Measurements from ENCODE around the gene BICRAL. TPM values are rescaled to one million over a fixed set of nuclear protein-coding genes. Genes with fewer than 3 reads are reported as not detected.

Gene BICRAL
- total RNA-seq, 1 experiment from 2014 or later: 9.7 TPM

GRCh38 chr6:42744351-42744893 lies 37.4 kb upstream of the BICRAL start:
- Mint-ChIP-seq H3K4me1 (peaks cover 16% of the 10 kb centered on the region), H3K4me3 (peak overlapping the region; percentile 100), H3K27ac (peak overlapping the region; percentile 53; the same call in 1 of the 2 replicates), H3K36me3 (peaks cover 2% of the 10 kb centered on the region), H3K27me3 (ENCODE audit: low read depth) (no peaks in the 10 kb centered on the region), H3K9me3 (no peaks in the 10 kb centered on the region)
- no peak for DNase-seq (ENCODE audit: low spot score)
- POLR2A ChIA-PET: interaction anchor here (0.7 to 5.0 kb wide), 3 partner anchors 15 to 146 kb away, joined by 5 to 42 read pairs (median 14); partner anchors contain the start of gene BICRAL
- TF ChIP-seq ZNF263 (CRISPR knock-in tag; IDR thresholded peaks at IDR 0.05; ENCODE audit: low read depth) (no peak), GTF2I (CRISPR knock-in tag; conservative IDR thresholded peaks at IDR 0.05) (no peak), MLX (CRISPR knock-in tag; IDR thresholded peaks at IDR 0.05) (no peak), ZBTB43 (CRISPR knock-in tag; IDR thresholded peaks at IDR 0.05) (no peak), ZNF396 (CRISPR knock-in tag; IDR thresholded peaks at IDR 0.05; ENCODE audit: borderline replicate concordance) (no peak)
- ATAC-seq: no peak
- CTCF ChIA-PET: interaction anchor here (0.8 to 2.3 kb wide), 2 partner anchors 18 to 83 kb away, joined by 4 to 5 read pairs; no protein-coding TSS in a partner anchor

- ChIA-PET POLR2A (interaction anchor here (1.5 to 5.0 kb wide), 12 partner anchors 9 to 145 kb away, joined by 4 to 42 read pairs (median 12); partner anchors contain the start of genes BICRAL and RPL7L1), CTCF (interaction anchor here (0.9 to 4.0 kb wide), 7 partner anchors 19 to 134 kb away, joined by 3 to 18 read pairs (median 4); partner anchors contain the start of gene RPL7L1)
- Mint-ChIP-seq H3K36me3 (peaks cover 2% of the 10 kb centered on the region), H3K27me3 (ENCODE audit: low read depth) (no peaks in the 10 kb centered on the region), H3K9me3 (no peaks in the 10 kb centered on the region), H3K4me1 (peaks cover 16% of the 10 kb centered on the region), H3K4me3 (peak overlapping the region; percentile 100), H3K27ac (no peak overlapping the region)
- DNase-seq (ENCODE audit: low spot score): peak; percentile 21
- no peak for ATAC-seq
- TF ChIP-seq FOXP1 (CRISPR knock-in tag; IDR thresholded peaks at IDR 0.05; ENCODE audit: borderline replicate concordance) (no peak), MXD4 (CRISPR knock-in tag; IDR thresholded peaks at IDR 0.05; ENCODE audit: borderline replicate concordance) (no peak), ZNF219 (CRISPR knock-in tag; IDR thresholded peaks at IDR 0.05; ENCODE audit: borderline replicate concordance) (no peak), E2F1 (CRISPR knock-in tag; IDR thresholded peaks at IDR 0.05) (no peak), FOXP4 (CRISPR knock-in tag; IDR thresholded peaks at IDR 0.05) (no peak), ZSCAN18 (CRISPR knock-in tag; IDR thresholded peaks at IDR 0.05) (no peak), ATF3 (CRISPR knock-in tag; conservative IDR thresholded peaks at IDR 0.05) (no peak), NR2C2 (CRISPR knock-in tag; IDR thresholded peaks at IDR 0.05) (no peak), PREB (CRISPR knock-in tag; IDR thresholded peaks at IDR 0.05; ENCODE audit: borderline replicate concordance) (no peak), ARID4B (CRISPR knock-in tag; IDR thresholded peaks at IDR 0.05; ENCODE audit: borderline replicate concordance) (no peak), ZNF423 (CRISPR knock-in tag; IDR thresholded peaks at IDR 0.05) (no peak), CREM (CRISPR knock-in tag; IDR thresholded peaks at IDR 0.05) (no peak), RELA (CRISPR knock-in tag; IDR thresholded peaks at IDR 0.05; ENCODE audit: borderline replicate concordance) (no peak), ESRRA (CRISPR knock-in tag; IDR thresholded peaks at IDR 0.05; ENCODE audit: borderline replicate concordance) (no peak), PRRX2 (CRISPR knock-in tag; IDR thresholded peaks at IDR 0.05) (no peak), ZNF317 (CRISPR knock-in tag; IDR thresholded peaks at IDR 0.05; ENCODE audit: borderline replicate concordance, low read depth) (no peak)
These were observed 36.7 kb upstream of the BICRAL start for GRCh38 chr6:42745083-42745639.

Measured in WTC11 (cell line).